ENCODE data around the gene TMBIM6.
"Not testable (repeated sequence)": the region's sequence is repeated elsewhere in the genome, so short reads cannot be mapped to it uniquely, and the experiment has no call there.

The TMBIM6 gene

DNA sequence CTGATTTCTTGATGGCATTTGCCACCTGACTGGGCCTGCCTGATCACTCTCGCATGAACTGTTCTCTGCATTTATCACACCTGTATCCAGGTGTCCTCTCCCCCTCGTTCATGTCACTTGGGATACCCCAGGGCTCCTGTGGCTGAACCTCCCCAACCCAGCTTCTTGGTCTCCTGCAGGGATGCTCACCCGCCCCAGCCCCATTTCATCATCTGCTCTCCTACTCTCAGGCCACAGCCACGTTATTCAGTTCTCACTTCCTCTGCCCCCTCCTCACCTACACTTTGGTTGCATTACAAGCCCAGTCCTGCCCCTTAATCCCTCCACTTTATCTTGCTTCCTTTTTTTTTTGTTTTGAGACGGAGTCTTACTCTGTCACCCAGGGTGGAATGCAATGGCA lies 35.5 kb downstream of the TMBIM6 start:
- DNase-seq (ENCODE audit: low read depth in 2 of 2): no peak

DNA sequence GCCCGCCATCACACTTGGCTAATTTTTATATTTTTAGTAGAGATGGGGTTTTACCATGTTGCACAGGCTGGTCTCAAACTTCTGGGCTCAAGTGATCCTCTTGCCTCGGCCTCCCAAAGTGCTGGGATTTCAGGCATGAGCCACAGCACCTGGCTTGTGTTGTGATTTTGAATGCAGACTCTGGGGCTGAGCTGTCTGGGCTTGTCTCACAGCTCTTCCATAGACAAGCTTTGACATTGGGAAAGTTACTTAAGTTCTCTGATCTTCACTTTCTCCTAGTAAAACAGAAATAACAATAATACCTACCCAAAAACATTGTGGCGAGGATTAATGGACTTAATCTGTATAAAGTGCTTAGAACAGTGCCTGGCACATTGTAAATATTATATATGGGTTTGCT lies 36.0 kb downstream of the TMBIM6 start:
- no peak for DNase-seq (ENCODE audit: low read depth in 2 of 2)

DNA sequence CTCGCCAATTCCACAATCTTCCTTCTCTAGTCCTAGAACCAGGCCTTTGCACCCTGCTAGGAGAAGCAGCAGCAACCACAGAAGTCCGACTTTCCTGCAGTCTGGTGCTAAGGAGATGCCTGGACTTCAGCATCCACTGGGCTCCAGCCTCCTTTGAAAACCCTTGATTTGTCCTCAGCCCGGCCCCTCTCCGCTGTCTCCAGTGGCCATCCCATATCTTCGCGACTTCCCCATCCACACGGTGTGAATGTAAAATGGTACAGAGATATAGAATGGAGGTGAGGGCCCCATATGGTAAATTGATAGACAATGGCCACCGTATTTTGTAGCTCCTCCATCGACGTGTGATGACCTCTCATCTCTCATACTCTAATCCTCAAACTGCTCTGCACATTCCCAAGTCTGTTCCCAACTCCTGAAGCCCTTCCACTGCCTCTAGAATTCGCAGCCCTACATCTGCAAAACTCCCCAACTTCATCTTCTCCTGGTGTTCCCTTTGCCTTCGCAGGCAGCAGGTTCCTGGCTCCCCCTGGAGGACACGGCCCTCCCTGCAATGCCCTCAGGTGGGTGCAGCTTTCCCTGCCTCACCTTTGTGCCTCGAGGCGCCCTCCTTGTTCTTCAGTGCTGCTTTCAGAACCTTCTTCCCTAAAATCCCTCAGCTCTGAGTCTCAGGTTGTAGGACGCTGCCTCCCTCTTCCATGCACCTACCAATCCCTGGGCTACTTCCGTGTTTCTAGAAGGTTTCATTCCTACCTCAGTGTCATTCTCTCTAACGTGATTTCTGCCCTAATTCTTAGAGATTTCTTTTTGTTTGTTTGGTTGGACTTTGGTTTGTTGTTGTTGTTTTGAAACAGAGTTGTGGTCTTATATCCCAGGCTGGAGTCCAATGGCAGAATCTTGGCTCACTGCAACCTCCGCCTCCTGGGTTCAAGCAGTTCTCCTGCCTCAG lies 36.7 kb downstream of the TMBIM6 start:
- DNase-seq (ENCODE audit: low read depth in 2 of 2): peak; percentile 45 to 55

DNA sequence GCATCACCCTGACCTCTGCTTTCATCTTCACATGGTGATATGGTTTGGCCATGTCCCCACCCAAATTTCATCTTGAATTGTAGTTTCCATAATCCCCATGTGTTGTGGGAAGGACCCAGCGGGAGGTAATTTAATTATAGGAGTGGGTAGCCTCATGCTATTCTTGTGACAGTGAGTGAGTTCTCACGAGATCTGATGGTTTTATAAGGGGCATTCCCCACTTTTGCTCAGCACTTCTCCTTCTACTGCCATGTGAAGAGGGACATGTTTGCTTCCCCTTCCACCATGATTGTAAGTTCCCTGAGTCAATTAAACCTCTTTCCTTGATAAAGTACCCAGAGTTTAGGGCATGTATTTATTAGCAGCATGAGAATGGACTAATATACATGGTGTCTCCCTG lies 38.2 kb downstream of the TMBIM6 start:
- no peak for DNase-seq (ENCODE audit: low read depth in 2 of 2)

DNA sequence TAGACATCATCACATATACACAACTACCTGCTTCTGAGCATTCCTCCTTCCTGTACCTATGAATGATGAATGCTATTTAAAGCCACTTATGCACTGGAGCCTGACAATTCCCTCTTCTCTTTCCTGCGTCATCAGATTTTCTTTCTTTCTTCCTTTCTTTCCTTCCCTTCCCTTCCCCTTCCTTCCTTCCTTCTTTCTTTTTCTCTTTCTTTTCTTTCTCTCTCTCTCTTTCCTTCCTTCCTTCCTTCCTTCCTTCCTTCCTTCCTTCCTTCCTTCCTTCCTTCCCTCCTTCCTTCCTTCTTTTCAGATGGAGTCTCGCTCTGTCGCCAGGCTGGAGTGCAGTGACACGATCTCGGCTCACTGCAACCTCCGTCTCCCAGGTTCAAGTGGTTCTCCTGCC lies 39.6 kb downstream of the TMBIM6 start:
- not testable (repeated sequence) for DNase-seq (ENCODE audit: low read depth in 2 of 2)

DNA sequence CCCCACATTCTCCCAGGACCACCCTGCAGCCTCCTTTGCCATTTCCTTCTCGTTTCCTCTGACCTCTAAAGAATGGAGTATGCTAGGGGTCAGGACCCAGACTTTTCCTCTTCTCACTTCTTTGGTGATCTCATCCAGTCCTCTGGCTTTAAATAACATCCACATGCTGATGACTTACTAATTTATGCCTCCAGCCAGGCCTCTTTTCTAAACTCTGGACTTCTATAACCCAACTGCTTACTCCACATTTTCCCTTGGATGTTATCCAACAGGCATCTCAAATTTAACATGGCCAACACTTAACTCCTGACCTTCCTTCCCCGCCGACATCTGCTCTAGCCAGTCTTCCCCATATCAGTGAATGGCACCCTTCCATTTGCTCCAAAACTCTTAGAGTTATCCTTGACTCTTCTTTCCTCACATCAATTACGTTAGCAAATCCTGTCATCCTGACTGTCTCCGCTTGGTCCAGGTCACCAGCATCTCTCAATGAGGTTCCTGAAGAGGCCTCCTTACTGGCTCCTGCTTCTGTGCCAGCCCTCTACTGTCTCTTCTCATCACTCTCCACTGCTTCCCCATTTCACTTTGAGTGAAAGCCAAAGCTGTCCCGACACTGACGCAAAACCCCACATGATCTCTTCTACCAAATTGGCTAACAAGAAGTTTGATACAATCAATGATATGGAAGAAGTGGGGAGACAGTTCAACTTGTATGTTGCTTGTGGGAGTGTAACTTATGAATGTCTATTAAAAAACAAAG lies 42.7 kb downstream of the TMBIM6 start:
- no peak for DNase-seq (ENCODE audit: low read depth in 2 of 2)

DNA sequence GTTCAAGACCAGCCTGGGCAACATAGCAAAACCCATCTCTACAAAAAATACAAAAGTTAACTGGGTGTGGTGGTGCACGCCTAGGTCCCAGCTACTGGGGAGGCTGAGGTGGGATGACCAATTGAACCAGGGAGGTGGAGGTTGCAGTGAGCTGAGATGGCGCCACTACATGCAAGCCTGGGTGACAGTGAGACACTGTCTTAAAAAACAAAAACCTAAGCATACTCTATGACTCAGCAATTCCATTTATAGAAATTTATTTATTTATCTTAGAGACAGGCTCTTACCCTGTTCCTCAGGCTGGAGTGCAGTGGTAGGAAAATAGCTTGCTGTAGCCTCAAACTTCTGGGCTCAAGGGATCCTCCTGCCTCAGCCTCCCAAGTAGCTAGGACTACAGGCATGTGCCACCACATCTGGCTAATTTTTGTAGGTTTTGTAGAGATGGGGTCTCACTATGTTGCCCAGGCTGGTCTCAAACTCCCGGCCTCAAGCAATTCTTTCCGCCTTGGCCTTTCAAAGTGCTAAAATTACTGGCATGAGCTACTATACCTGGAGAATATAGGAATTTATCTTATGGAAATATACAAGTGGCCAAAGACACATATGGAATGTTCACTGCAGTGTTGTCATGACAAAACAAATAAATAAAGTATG lies 43.5 kb downstream of the TMBIM6 start:
- DNase-seq (ENCODE audit: low read depth in 2 of 2): no peak

DNA sequence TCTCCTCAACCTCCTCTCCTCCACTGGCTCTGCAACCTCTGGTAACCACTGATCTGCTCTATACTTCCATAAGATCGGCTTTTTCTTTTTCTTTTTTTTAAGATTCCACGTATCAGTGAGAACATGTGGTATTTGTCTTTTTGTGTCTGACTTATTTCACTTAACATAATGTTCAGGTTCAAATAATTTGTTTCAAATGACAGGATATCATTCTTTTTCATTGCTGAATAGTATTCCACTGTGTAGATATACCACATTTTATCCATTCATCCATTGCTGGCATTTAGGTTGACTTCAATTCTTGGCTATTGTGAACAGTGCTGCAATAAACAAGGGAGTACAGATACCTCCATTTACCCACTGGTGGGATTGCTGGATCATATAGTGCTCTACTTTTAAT lies 46.3 kb downstream of the TMBIM6 start:
- DNase-seq (ENCODE audit: low read depth in 2 of 2): no peak

DNA sequence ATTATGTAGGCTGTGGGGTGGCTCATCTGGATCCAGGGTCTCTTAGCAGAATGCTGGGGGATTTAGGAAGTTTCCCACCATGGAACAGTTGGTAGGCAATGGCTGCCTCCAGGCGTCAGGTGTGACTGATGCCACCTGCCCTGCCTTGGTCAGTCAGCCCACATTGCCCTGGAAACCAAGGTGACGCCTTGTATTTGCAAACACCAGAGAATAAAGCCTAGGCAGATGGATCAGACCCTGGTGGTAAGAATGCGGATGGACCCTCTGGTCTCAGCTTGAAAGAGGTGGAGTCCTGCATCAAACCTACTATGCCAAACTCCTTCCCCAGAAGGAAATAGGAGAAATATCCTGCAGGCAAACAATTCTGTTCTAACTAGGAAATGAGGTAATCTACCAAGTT lies 48.6 kb downstream of the TMBIM6 start:
- no peak for DNase-seq (ENCODE audit: low read depth in 2 of 2)

DNA sequence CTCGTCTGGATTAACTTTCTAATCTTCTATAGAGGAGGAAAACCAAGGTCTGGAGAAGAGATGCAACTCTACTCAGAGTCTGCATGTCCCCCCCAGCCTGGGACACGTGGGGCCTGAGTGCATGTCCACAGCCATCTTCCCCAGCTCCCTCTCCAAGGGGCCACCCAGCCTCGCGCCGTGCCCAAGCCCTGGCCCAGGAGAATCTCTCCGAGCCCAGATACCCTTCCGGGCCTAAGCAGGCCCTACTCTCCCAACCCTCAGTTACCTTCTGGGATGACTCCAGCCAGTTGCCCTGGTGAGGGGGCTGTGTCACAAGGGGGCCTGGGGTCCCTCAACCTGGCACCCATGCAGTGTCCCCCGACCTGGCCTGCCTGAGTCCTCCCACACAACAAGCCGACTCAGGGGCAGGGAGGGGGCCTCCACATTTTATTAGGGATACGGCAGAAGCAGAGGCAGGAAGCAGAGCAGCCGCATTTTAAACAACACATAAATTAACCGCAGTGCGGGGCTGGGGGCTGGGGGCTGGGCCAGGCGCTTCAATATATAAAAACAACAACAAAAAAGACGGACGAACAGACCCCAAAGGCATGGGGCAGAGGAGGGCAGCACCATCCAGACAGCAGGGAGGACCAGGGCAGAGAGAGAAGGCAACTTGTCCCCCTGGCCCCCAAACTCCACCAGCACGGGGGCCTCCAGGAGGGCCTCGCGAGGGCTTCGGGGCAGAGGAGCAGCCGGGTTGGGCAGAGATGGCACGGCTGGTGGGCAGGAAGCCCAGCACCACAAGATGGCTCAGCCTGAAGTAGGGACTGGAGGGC lies 49.6 kb downstream of the TMBIM6 start:
- DNase-seq (ENCODE audit: low read depth in 2 of 2): no peak

DNA sequence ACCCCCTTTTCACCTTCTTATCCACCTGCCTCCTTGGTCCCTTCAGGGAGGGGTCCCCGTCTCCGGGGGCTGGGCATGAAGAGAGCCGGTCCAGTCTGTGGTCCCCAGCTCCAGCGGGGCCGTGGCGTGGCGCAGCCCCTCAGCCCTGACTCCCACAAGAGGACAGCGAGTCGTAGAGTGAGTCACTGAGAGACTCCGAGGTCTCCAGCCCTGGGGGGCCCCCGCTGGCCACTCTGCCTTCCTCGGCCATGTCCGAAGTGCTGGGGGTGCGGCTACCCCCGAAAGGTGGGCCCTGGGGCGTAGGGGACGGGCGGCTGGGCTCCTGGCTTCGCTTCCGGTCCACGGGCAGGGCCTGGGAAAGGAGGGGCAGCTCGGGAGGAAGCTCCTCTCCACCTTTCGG lies 50.3 kb downstream of the TMBIM6 start:
- no peak for DNase-seq (ENCODE audit: low read depth in 2 of 2)

DNA sequence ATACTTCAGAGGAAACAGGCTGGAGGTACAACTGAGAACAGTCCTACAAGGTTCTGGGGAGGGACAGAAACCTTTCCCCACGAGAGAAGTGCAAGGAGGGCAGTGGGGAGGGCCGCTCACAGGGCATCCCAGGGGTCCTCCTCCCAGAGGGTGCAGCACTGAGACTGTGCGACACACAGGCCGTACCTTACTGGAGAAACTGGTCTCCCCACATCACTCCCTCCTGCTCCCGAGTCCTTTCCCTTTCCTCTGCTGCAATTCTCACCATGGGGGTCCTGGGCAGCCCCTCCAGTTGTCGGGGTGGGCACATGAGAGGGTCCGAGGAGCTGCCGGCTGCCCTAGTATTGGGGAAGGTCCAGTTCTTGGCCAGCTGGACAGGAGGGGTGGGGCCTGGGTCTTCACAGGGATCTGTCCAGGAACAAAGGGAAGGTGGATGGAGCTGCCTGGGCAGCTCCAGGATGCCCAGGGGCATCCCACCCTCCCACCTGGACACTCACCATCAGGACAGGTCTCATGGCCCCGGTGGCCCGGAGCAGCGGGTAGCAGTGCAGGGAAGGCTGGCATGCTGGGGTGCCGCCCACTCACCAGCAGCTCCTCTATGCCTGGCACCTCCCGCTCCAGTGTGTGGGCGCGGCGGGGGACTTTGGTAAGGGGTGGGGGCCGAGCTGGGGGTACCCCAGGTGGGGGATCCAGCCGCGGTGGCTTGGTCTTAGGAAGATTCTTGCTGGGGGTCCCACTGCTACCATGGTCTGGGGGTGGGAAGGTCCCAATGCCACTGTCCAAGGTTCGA lies 51.0 kb downstream of the TMBIM6 start:
- no peak for DNase-seq (ENCODE audit: low read depth in 2 of 2)

DNA sequence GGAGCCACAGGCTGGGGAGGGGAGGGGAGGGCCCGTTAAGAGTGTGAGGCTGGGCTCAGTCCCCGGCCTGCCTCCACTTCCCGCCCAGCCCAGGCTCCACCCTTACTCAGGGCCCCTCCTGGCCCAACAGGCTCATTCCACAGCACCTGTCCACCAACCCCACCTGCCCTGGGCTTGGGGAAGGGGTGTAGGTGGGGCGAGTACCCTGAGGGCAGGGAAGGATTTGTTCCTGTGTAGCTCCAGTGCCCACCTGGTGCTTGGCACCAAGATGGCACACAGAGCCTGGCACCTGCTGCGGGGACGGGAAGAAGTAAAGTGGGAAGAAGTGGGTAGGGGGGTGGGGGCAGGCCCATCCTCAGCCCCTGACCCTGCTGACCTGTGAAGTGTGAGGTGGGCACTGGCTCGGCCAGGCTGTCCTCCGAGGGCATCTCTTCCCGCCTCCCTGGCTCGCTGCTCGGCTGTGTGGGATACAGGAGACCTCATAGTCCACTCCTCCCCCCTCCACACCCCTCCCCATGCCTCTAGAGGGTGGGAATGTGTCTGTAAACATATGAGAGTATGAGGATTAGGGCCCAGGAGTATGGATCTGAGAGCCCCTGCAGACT lies 51.7 kb downstream of the TMBIM6 start:
- no peak for DNase-seq (ENCODE audit: low read depth in 2 of 2)

DNA sequence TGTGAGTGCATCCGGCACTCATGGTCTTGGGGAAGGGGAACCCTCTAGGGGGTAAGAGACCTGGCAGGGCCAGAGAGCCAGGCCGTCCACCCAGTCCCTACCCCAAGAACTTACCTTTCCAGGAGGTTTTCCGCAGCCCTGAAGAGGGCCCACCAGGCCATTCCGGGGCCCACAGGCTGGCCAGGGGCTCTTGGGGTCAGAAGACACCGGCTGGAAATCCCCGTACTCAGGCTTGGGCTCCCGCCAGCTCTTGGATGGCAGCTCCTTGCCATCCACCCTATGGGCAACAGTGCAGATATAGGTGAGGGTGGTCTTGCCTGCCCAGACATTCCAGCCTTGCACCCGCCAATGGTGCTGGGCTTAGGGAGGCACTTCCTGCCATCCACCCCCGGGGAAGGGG lies 52.3 kb downstream of the TMBIM6 start:
- DNase-seq (ENCODE audit: low read depth in 2 of 2): no peak

DNA sequence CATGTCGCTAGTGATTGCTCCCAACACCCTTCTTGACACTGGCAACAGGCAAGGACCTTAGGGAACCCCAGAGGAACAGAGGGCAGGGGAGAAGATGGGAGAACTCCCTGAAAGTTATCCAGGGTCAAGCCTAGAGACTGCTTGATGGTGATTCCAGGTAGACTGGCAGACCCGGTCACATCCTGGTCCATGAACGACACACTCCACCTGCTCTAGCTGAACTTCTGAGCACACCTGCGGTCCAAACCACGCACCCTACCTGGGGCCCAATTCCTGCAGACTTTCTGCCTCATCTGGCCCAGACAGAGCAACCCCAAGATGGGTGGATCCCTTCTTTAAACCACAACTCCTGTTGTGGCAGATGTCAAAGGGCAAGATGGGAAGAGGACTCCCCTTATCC lies 52.7 kb downstream of the TMBIM6 start:
- no peak for DNase-seq (ENCODE audit: low read depth in 2 of 2)

DNA sequence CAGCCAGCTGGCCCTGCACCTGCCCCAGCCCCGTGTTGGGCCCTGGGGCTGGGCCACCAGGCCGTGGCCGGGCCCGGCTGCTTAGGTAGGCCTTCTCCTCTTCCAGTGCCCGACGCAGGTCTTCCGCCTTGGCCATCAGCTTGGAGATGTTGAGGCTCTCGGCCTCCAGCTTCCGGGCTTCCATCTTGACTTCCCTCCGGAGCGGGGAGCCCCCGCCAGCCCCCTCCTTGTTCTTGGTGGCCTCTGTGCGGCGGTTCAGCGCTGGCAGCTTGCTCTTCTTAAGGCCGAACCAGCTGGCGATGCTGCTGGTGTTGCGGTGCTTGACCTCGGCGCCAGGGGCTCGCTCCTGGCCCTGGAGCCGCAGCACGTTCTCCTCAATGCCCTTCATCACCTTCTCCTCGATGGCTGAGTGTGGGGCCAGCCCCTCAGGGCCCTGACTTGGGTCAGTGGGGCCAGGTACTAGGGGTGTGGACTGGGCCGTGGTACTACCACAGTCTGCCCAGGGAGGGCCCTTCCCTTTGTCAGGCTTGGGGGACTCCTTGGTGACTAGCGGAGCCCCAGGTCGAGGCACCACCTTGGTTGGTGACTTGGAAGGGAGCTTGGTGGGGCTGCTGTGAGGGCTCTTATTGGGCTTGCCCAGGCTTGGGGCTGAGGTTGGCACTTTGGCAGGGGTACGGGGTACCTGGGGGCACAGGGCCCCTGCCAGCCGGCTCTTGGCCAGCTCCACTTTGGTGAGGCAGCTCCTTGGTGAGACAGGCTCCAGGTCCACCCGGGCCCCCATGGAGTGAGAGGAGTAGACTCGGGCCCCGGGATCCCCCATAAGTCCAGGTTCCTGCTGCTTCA lies 53.7 kb downstream of the TMBIM6 start:
- no peak for DNase-seq (ENCODE audit: low read depth in 2 of 2)

DNA sequence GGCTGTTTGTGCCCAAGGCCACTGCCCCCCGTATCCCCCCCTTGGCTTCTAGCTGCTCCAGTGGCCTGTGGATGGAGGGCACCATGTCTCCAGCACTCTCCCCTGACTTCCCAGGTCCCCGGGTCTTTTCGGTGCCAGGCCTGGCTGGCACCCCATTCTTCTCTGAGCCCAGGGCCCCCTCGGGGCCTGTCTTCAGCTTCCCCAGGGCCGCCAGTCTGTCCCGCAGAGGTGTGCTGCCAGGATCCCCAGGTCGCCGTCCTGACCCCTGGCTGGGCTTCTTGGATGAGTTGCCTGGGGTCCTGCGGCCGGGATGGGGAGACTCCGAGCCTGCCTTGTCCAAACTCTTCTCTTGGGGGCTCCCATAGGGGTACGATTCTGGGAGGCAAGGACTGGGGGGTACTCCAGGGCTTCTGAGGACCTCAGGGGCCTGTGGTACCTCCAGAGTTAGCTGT lies 54.3 kb downstream of the TMBIM6 start:
- DNase-seq (ENCODE audit: low read depth in 2 of 2): no peak

DNA sequence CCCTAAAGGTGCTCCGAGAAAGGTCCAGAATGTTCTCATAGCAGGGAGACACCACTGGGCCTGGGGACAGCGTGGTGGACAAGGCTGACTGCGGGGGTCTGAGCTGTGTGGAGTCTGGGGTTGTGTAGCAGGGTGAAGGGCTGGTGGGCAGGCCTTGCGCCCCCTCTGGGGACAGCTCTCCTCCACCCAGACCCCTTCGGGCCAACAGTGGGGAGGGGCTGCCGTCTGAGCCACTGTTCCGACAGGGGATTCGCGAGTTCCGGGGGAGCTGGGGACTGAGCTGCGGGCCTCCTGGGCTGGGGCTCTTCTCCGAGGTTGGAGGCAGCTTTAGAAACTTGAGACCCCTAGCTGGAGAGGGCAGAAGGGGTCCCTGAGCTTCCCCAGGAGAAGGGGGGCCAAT lies 54.8 kb downstream of the TMBIM6 start:
- no peak for DNase-seq (ENCODE audit: low read depth in 2 of 2)

All from stimulated activated CD8-positive, alpha-beta memory T cell treated with anti-CD3 and anti-CD28 coated beads, Interleukin-15, amount 100 ng/mL, for 48 hours (primary cell).